K562 (cell line): Measurements from ENCODE around the gene POC5. TPM values are rescaled to one million over a fixed set of nuclear protein-coding genes. Genes with fewer than 3 reads are reported as not detected.
A peak's percentile ranks its signal among the peaks of the same experiment; 100 is the strongest.

Experiments used
- E2F3 ChIP-seq: fragments of 250-450 bp; sonication (Bioruptor Pico); IDR thresholded peaks from 2 replicates; pipeline ENCODE4 v1.4.0; 2020; ENCODE audit warnings: mild to moderate bottlenecking
- EHMT2 ChIP-seq: fragments of 450-650 bp; IDR thresholded peaks from 2 replicates; pipeline ENCODE4 v1.6.1; 2018; ENCODE audit warnings: antibody characterized with exemption
- EWSR1 ChIP-seq: fragments of 450-650 bp; IDR thresholded peaks from 2 replicates; pipeline ENCODE4 v1.6.1; 2018; ENCODE audit warnings: borderline replicate concordance, mild to moderate bottlenecking, low read depth, moderate library complexity; ENCODE audit not compliant: partially characterized antibody
- FIP1L1 ChIP-seq: fragments of 200-400 bp; formaldehyde crosslinking; IDR thresholded peaks from 2 replicates; pipeline ENCODE4 v1.6.1; 2018; ENCODE audit warnings: mild to moderate bottlenecking, low read depth, low read length; ENCODE audit not compliant: poor library complexity, severe bottlenecking
- HDAC3 ChIP-seq: fragments of 450-650 bp; IDR thresholded peaks from 2 replicates; pipeline ENCODE4 v1.6.1; 2018; ENCODE audit warnings: borderline replicate concordance, mild to moderate bottlenecking, moderate library complexity; ENCODE audit not compliant: partially characterized antibody
- IRF2 ChIP-seq: sonication (generic); formaldehyde crosslinking; IDR thresholded peaks from 2 replicates; pipeline ENCODE4 v1.8.1; 2022; ENCODE audit warnings: mild to moderate bottlenecking, missing genetic modification reagents
- KLF6 ChIP-seq: fragments of 250-450 bp; sonication (Bioruptor Pico); IDR thresholded peaks from 2 replicates; pipeline ENCODE4 v1.4.0; 2020; ENCODE audit warnings: mild to moderate bottlenecking, moderate library complexity, borderline replicate concordance
- MECOM ChIP-seq: fragments of 250-450 bp; sonication (Bioruptor Pico); IDR thresholded peaks from 2 replicates; pipeline ENCODE4 v1.8.0; 2022; ENCODE audit warnings: inconsistent platforms
- NCOA2 ChIP-seq, 2 experiments: fragments of 450-650 bp; IDR thresholded peaks; 2 replicates each; pipeline ENCODE4 v1.6.1; 2018; ENCODE audit warnings: mild to moderate bottlenecking in 2 of 2, moderate library complexity in 1 of 2; ENCODE audit not compliant: partially characterized antibody in 2 of 2
- NCOA6 ChIP-seq: fragments of 450-650 bp; IDR thresholded peaks from 2 replicates; pipeline ENCODE4 v1.6.1; 2017; ENCODE audit warnings: mild to moderate bottlenecking
- NRF1 ChIP-seq, 2 experiments: fragments of 450-650 bp; IDR thresholded peaks in 1 of 2; conservative IDR thresholded peaks in 1 of 2; 2 replicates each; pipeline ENCODE4 v1.6.1; 2014; ENCODE audit warnings: mild to moderate bottlenecking in 2 of 2
- PHB ChIP-seq: fragments of 250-450 bp; sonication (Bioruptor Pico); IDR thresholded peaks from 2 replicates; pipeline ENCODE4 v1.5.0; 2021
- RAD21 ChIP-seq, 2 experiments: fragments of 250-450 bp in 1 of 2; fragments of 450-650 bp in 1 of 2; sonication (Bioruptor Pico) in 1 of 2; formaldehyde crosslinking in 1 of 2; IDR thresholded peaks in 1 of 2; conservative IDR thresholded peaks in 1 of 2; 2 replicates each; pipeline versions ENCODE4 v1.4.0 to v1.8.0; 2020 to 2022; ENCODE audit warnings: mild to moderate bottlenecking in 2 of 2, moderate library complexity in 1 of 2
- SNIP1 ChIP-seq: fragments of 450-650 bp; IDR thresholded peaks from 2 replicates; pipeline ENCODE4 v1.7.1; 2017; ENCODE audit warnings: low read depth, mild to moderate bottlenecking
- TBP ChIP-seq: optimal IDR thresholded peaks from 2 replicates; pipeline ENCODE3; 2011; ENCODE audit warnings: low read depth, low read length, improper control_type of control experiment
- ZC3H11A ChIP-seq: IDR thresholded peaks from 2 replicates; pipeline ENCODE4 v1.6.1; 2012; ENCODE audit warnings: low read depth, low read length, improper control_type of control experiment
- ZC3H4 ChIP-seq: sonication (generic); formaldehyde crosslinking; IDR thresholded peaks from 2 replicates; pipeline ENCODE4 v1.9.0; 2021; ENCODE audit warnings: missing genetic modification reagents, borderline replicate concordance
- ZNF124 ChIP-seq: sonication (generic); formaldehyde crosslinking; IDR thresholded peaks from 2 replicates; pipeline ENCODE4 v1.8.1; 2022; ENCODE audit warnings: missing genetic modification reagents
- ZNF431 ChIP-seq: sonication (generic); formaldehyde crosslinking; IDR thresholded peaks from 2 replicates; pipeline ENCODE4 v1.8.0; 2022; ENCODE audit warnings: mild to moderate bottlenecking, missing genetic modification reagents
- ZNF561 ChIP-seq: fragments of 450-650 bp; formaldehyde crosslinking; conservative IDR thresholded peaks from 2 replicates; pipeline ENCODE4 v1.4.0; 2020; ENCODE audit warnings: mild to moderate bottlenecking, moderate library complexity
- polyA plus RNA-seq, 8 experiments: library from polyadenylated mRNA; depleted of rRNA in 4 of 8; stranded (reverse) in 5 of 8; unstranded in 3 of 8; fragments of >200 nt; fragmentation: Nextera tagmentation in 2 of 8; fragmentation: Illumina TruSeq in 1 of 8; extraction: Ambion mirVana in 2 of 8; extraction: Trizol in 1 of 8; gene quantifications; 2 replicates each; pipeline versions ENCODE4 v1.2.1 to v1.2.3, GENCODE V29; 2011 to 2014; ENCODE audit warnings: inconsistent platforms in 1 of 8, missing spikeins in 1 of 8
- total RNA-seq, 7 experiments: library from RNA; depleted of rRNA in 6 of 7; stranded (reverse); fragments of >200 nt in 6 of 7; fragmentation: Illumina TruSeq in 2 of 7; extraction: Trizol in 2 of 7; gene quantifications; 2 replicates each; pipeline versions ENCODE4 v1.2.1 to v1.2.3, GENCODE V29; 2011 to 2021; ENCODE audit warnings: low replicate concordance in 1 of 7
- TF ChIP-seq, protein P1 (sequence below): fragments of 450-650 bp; formaldehyde crosslinking; IDR thresholded peaks from 2 replicates; pipeline ENCODE4 v1.4.0; 2020; ENCODE audit warnings: mild to moderate bottlenecking, mixed read lengths
- TF ChIP-seq, protein P2 (sequence below): sonication (generic); IDR thresholded peaks from 2 replicates; pipeline ENCODE4 v1.6.1; 2016
- TF ChIP-seq, protein P3 (sequence below): sonication (generic); formaldehyde crosslinking; IDR thresholded peaks from 2 replicates; pipeline ENCODE4 v1.8.1; 2022; ENCODE audit warnings: missing genetic modification reagents
- TF ChIP-seq, protein P4 (sequence below), 2 experiments: IDR thresholded peaks in 1 of 2; conservative IDR thresholded peaks in 1 of 2; 2 replicates each; pipeline ENCODE4 v1.6.1; 2016; ENCODE audit warnings: low read depth in 2 of 2, mild to moderate bottlenecking in 1 of 2, missing compliant biosample characterization in 1 of 2, missing genetic modification characterization in 1 of 2, moderate library complexity in 1 of 2

POC5 gene
- total and polyA plus RNA-seq, 9 of the 15 experiments (the other 6 are each of a cell fraction or from before 2014, with no cell fraction given) = 14.5 to 38.2 (median 27.0) TPM

DNA sequence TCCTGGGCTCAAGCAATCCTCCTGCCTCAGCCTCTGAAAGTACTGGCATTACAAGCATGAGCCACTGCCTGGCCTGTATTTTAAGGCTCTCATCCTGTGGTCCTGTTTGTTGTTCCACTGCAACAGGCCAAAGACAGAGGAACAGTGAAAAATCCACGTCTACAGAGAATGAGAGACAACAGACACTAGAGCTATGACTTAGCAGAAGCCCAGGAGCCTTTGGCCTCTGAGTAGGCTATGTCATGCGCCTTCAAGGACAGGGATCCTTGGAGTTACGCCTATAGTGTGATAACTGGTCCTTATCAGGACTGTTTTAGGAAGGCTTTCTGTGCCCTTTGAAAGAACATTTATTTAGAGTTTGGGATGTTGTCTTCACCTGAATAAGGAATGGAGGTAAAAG is 10.5 kb downstream of the POC5 start (continued):
- TF ChIP-seq, protein P1, sequence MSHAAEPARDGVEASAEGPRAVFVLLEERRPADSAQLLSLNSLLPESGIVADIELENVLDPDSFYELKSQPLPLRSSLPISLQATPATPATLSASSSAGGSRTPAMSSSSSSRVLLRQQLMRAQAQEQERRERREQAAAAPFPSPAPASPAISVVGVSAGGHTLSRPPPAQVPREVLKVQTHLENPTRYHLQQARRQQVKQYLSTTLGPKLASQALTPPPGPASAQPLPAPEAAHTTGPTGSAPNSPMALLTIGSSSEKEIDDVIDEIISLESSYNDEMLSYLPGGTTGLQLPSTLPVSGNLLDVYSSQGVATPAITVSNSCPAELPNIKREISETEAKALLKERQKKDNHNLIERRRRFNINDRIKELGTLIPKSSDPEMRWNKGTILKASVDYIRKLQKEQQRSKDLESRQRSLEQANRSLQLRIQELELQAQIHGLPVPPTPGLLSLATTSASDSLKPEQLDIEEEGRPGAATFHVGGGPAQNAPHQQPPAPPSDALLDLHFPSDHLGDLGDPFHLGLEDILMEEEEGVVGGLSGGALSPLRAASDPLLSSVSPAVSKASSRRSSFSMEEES = no peak
- TF ChIP-seq E2F3 = no peak
- no peak for TF ChIP-seq MECOM (CRISPR knock-in tag)
- peak; percentile 84 for TF ChIP-seq EHMT2
- TF ChIP-seq ZNF561 = no peak
- TF ChIP-seq HDAC3 = no peak
- TF ChIP-seq NCOA6 = no peak
- TF ChIP-seq ZNF124 = no peak
- no peak for TF ChIP-seq ZC3H4 (CRISPR knock-in tag)
- TF ChIP-seq ZC3H11A = no peak
- TF ChIP-seq, protein P2, sequence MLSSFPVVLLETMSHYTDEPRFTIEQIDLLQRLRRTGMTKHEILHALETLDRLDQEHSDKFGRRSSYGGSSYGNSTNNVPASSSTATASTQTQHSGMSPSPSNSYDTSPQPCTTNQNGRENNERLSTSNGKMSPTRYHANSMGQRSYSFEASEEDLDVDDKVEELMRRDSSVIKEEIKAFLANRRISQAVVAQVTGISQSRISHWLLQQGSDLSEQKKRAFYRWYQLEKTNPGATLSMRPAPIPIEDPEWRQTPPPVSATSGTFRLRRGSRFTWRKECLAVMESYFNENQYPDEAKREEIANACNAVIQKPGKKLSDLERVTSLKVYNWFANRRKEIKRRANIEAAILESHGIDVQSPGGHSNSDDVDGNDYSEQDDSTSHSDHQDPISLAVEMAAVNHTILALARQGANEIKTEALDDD = no peak
- no peak for TF ChIP-seq RAD21 (CRISPR knock-in tag; conservative IDR thresholded peaks at IDR 0.05 in 1 of 2, IDR thresholded peaks at IDR 0.05 in 1 of 2)
- TF ChIP-seq KLF6 (CRISPR knock-in tag) = no peak
- TF ChIP-seq TBP = peak; percentile 30
- no peak for TF ChIP-seq PHB
- TF ChIP-seq IRF2 (CRISPR knock-in tag) = no peak
- TF ChIP-seq, protein P3, sequence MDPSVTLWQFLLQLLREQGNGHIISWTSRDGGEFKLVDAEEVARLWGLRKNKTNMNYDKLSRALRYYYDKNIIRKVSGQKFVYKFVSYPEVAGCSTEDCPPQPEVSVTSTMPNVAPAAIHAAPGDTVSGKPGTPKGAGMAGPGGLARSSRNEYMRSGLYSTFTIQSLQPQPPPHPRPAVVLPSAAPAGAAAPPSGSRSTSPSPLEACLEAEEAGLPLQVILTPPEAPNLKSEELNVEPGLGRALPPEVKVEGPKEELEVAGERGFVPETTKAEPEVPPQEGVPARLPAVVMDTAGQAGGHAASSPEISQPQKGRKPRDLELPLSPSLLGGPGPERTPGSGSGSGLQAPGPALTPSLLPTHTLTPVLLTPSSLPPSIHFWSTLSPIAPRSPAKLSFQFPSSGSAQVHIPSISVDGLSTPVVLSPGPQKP (CRISPR knock-in tag) = no peak
- peak; percentile 63 to 75 for TF ChIP-seq NRF1 (conservative IDR thresholded peaks at IDR 0.05 in 1 of 2, IDR thresholded peaks at IDR 0.05 in 1 of 2)
- TF ChIP-seq EWSR1 = no peak
- TF ChIP-seq FIP1L1 = no peak
- no peak for TF ChIP-seq SNIP1
- TF ChIP-seq NCOA2 (IDR thresholded peaks at IDR 0.05; ENCODE audit: partially characterized antibody in 2 of 2) = no peak
- TF ChIP-seq, protein P4, sequence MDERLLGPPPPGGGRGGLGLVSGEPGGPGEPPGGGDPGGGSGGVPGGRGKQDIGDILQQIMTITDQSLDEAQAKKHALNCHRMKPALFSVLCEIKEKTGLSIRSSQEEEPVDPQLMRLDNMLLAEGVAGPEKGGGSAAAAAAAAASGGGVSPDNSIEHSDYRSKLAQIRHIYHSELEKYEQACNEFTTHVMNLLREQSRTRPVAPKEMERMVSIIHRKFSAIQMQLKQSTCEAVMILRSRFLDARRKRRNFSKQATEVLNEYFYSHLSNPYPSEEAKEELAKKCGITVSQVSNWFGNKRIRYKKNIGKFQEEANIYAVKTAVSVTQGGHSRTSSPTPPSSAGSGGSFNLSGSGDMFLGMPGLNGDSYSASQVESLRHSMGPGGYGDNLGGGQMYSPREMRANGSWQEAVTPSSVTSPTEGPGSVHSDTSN (CRISPR knock-in tag; IDR thresholded peaks at IDR 0.05; ENCODE audit: low read depth) = no peak
- TF ChIP-seq, protein P4 (tag; conservative IDR thresholded peaks at IDR 0.05; ENCODE audit: low read depth) = 0 out of 2 replicates have a peak, but pooled peaks have one; percentile 28
- no peak for TF ChIP-seq ZNF431
